ENCODE results near the gene TMEM123. TPM values are rescaled to one million over a fixed set of nuclear protein-coding genes. Genes with fewer than 3 reads are reported as not detected.
A peak's percentile ranks its signal among the peaks of the same experiment; 100 is the strongest.

TMEM123 gene
- total and polyA plus RNA-seq, 2 of the 4 experiments (the other 2 are of a cell fraction): 96.9 to 127 TPM

GRCh38 chr11:102420547-102420946 lies 32.0 kb downstream of the TMEM123 start:
- Histone ChIP-seq H2AK5ac (ENCODE audit: low read depth, low read length) (no peak overlapping the region), H4K5ac (ENCODE audit: low read depth, low read length) (no peak overlapping the region), H4K8ac (ENCODE audit: low read depth in 2 of 2, low read length in 2 of 2) (no peak overlapping the region), H3K4ac (ENCODE audit: low read depth, low read length) (no peak overlapping the region), H4K20me1 (ENCODE audit: insufficient read depth, low read length) (peaks cover 20% of the 10 kb centered on the region), H2BK5ac (ENCODE audit: low read depth, low read length, poor library complexity, severe bottlenecking) (no peak overlapping the region), H2BK20ac (ENCODE audit: low read depth, low read length) (no peak overlapping the region), H4K91ac (ENCODE audit: insufficient read depth, low read depth, low read length) (no peak overlapping the region), H3K27ac (ENCODE audit: insufficient read depth, low read length) (no peak overlapping the region), H2AFZ (replicated peaks; ENCODE audit: low read length, poor library complexity) (no peak overlapping the region), H3K9me1 (ENCODE audit: insufficient read depth, low read length) (peaks cover 8% of the 10 kb centered on the region), H3K4me2 (ENCODE audit: low read depth, low read length) (no peak overlapping the region), H3K56ac (ENCODE audit: extremely low read depth, insufficient read depth, low read length) (no peak overlapping the region), H2BK15ac (ENCODE audit: low read depth, low read length) (no peak overlapping the region), H2AK9ac (replicated peaks; ENCODE audit: low read depth, low read length, poor library complexity) (no peak overlapping the region), H3K18ac (ENCODE audit: low read depth, low read length) (no peak overlapping the region), H3K14ac (replicated peaks; ENCODE audit: low read depth, low read length) (0 out of 2 replicates have a peak overlapping the region, but pooled peaks have one; percentile 71), H3K4me3 (ENCODE audit: insufficient read depth, low read depth, low read length) (no peak overlapping the region), H2BK120ac (ENCODE audit: low read depth, low read length) (no peak overlapping the region), H3K79me1 (ENCODE audit: low read depth in 1 of 2, low read length in 2 of 2) (peaks cover 28 to 62% of the 10 kb centered on the region in 2 experiments), H3K23ac (ENCODE audit: low read depth, low read length) (no peak overlapping the region), H3K9ac (ENCODE audit: low read depth, low read length) (no peak overlapping the region), H3K36me3 (ENCODE audit: control insufficient read depth, insufficient read depth, low read length) (peaks cover 3% of the 10 kb centered on the region; the same call in 1 of the 2 replicates), H3K9me3 (ENCODE audit: control insufficient read depth, insufficient read depth, low read length) (no peaks in the 10 kb centered on the region; the same call in 1 of the 2 replicates), H3K4me1 (ENCODE audit: control insufficient read depth, insufficient read depth, low read length) (no peaks in the 10 kb centered on the region), H3K27me3 (ENCODE audit: control insufficient read depth, insufficient read depth, low read length) (no peaks in the 10 kb centered on the region)
- dilution Hi-C loops (cut with HindIII; ENCODE audit: low sequenced_read_pairs, unreplicated experiment) (no loop called here), in situ Hi-C loops (cut with MboI; ENCODE audit: low sequenced_read_pairs) (no loop called here), intact Hi-C loops (cut with micrococcal nuclease) (no loop called here)
- DNase-seq: no peak
- no peak for ATAC-seq (ENCODE audit: low read depth)
- BruUV-seq (replicated peaks): no TSS peak
- WGBS, 2 experiments (ENCODE audit: extremely low coverage in 2 of 2, insufficient read length in 1 of 2): no CpG with 5 or more reads among the region's 2 CpGs
- TF ChIP-seq MXI1 (IDR thresholded peaks at IDR 0.05; ENCODE audit: borderline replicate concordance, low read depth, low read length) (no peak), SMC3 (IDR thresholded peaks at IDR 0.05; ENCODE audit: low read depth, low read length) (no peak), RAD21 (IDR thresholded peaks at IDR 0.05; ENCODE audit: low read length) (no peak), POLR2A (IDR thresholded peaks at IDR 0.05; ENCODE audit: low read depth, low read length) (no peak), CTCF (conservative IDR thresholded peaks at IDR 0.05; ENCODE audit: low read depth, low read length) (no peak), RCOR1 (IDR thresholded peaks at IDR 0.05; ENCODE audit: insufficient replicate concordance, low read length) (no peak), MAFK (IDR thresholded peaks at IDR 0.05; ENCODE audit: low read depth, low read length) (no peak), NFE2L2 (IDR thresholded peaks at IDR 0.05; ENCODE audit: low read depth, low read length) (no peak), USF2 (IDR thresholded peaks at IDR 0.05; ENCODE audit: low read depth, low read length) (no peak)
- ChIA-PET POLR2A (ENCODE audit: unreplicated experiment) (no interaction called here), CTCF (no interaction called here)
